K562 (cell line): ENCODE results near the gene STYXL1. TPM values are rescaled to one million over a fixed set of nuclear protein-coding genes. Genes with fewer than 3 reads are reported as not detected.

ENCODE experiments used
- FOXA3 ChIP-seq, 2 experiments: fragments of 450-650 bp in 1 of 2; sonication (generic) in 1 of 2; formaldehyde crosslinking; IDR thresholded peaks in 1 of 2; conservative IDR thresholded peaks in 1 of 2; 2 replicates each; pipeline versions ENCODE4 v1.4.0 to v1.8.0; 2020 to 2022; ENCODE audit warnings: mild to moderate bottlenecking in 2 of 2, missing genetic modification reagents in 1 of 2
- polyA plus RNA-seq, 8 experiments: library from polyadenylated mRNA; depleted of rRNA in 4 of 8; stranded (reverse) in 5 of 8; unstranded in 3 of 8; fragments of >200 nt; fragmentation: Nextera tagmentation in 2 of 8; fragmentation: Illumina TruSeq in 1 of 8; extraction: Ambion mirVana in 2 of 8; extraction: Trizol in 1 of 8; gene quantifications; 2 replicates each; pipeline versions ENCODE4 v1.2.1 to v1.2.3, GENCODE V29; 2011 to 2014; ENCODE audit warnings: inconsistent platforms in 1 of 8, missing spikeins in 1 of 8
- total RNA-seq, 7 experiments: library from RNA; depleted of rRNA in 6 of 7; stranded (reverse); fragments of >200 nt in 6 of 7; fragmentation: Illumina TruSeq in 2 of 7; extraction: Trizol in 2 of 7; gene quantifications; 2 replicates each; pipeline versions ENCODE4 v1.2.1 to v1.2.3, GENCODE V29; 2011 to 2021; ENCODE audit warnings: low replicate concordance in 1 of 7
- TF ChIP-seq, protein P1 (sequence below): fragments of 450-650 bp; IDR thresholded peaks from 2 replicates; pipeline ENCODE4 v1.6.1; 2016; ENCODE audit warnings: mild to moderate bottlenecking
- TF ChIP-seq, protein P2 (sequence below), 2 experiments: fragments of 150-350 bp in 1 of 2; IDR thresholded peaks; 2 replicates each; pipeline ENCODE4 v1.6.1; 2012 to 2016; ENCODE audit warnings: low read depth in 2 of 2, low read length in 2 of 2, mild to moderate bottlenecking in 1 of 2, moderate library complexity in 1 of 2
- TF ChIP-seq, protein P3 (sequence below): fragments of 450-650 bp; IDR thresholded peaks from 2 replicates; pipeline ENCODE4 v1.6.1; 2018; ENCODE audit warnings: mild to moderate bottlenecking, low read depth; ENCODE audit not compliant: partially characterized antibody

STYXL1 gene
- total and polyA plus RNA-seq, 9 of the 15 experiments (the other 6 are each of a cell fraction or from before 2014, with no cell fraction given) = 36.5 to 97.2 (median 49.9) TPM

DNA sequence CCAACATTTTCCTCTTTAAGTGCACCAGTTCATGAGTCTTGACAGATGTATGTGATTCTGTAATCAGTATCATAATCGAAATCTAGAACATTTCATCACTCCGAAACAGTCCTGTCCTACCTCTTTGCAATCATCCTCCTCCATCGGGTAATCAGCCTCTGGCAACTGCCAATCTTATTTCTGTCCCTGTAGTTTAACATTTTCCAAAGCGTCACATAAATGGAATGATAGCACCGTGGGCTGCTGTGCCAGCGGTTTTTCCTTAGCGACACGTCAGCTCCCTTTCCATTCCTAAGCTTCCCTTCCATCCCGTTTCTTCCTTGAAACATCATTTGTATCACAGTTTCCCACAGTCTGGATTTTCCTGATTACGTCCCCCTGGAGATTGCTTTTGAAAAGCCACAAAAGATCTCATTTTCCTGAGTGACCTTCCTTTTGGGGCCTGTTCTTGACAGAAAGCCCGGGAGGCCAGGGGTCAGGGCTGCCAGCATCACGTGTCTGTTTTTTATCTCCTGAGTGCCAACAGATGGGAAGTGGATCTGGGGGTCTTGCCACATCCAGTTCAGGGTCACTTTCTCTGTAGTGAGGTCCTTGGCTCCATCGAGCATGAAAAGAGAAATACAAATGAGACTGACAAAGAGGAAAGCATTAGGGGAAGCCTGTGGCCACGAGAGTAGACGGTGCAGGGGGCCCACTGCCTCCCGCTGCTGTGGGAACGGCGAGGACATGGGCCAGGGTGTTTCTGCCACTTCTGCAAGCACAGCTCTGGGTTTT, 85.0 kb downstream of the STYXL1 start (continued):
- TF ChIP-seq, protein P1, sequence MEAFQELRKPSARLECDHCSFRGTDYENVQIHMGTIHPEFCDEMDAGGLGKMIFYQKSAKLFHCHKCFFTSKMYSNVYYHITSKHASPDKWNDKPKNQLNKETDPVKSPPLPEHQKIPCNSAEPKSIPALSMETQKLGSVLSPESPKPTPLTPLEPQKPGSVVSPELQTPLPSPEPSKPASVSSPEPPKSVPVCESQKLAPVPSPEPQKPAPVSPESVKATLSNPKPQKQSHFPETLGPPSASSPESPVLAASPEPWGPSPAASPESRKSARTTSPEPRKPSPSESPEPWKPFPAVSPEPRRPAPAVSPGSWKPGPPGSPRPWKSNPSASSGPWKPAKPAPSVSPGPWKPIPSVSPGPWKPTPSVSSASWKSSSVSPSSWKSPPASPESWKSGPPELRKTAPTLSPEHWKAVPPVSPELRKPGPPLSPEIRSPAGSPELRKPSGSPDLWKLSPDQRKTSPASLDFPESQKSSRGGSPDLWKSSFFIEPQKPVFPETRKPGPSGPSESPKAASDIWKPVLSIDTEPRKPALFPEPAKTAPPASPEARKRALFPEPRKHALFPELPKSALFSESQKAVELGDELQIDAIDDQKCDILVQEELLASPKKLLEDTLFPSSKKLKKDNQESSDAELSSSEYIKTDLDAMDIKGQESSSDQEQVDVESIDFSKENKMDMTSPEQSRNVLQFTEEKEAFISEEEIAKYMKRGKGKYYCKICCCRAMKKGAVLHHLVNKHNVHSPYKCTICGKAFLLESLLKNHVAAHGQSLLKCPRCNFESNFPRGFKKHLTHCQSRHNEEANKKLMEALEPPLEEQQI = no peak
- TF ChIP-seq FOXA3 (CRISPR knock-in tag; conservative IDR thresholded peaks at IDR 0.05 in 1 of 2, IDR thresholded peaks at IDR 0.05 in 1 of 2) = no peak
- TF ChIP-seq, protein P2, sequence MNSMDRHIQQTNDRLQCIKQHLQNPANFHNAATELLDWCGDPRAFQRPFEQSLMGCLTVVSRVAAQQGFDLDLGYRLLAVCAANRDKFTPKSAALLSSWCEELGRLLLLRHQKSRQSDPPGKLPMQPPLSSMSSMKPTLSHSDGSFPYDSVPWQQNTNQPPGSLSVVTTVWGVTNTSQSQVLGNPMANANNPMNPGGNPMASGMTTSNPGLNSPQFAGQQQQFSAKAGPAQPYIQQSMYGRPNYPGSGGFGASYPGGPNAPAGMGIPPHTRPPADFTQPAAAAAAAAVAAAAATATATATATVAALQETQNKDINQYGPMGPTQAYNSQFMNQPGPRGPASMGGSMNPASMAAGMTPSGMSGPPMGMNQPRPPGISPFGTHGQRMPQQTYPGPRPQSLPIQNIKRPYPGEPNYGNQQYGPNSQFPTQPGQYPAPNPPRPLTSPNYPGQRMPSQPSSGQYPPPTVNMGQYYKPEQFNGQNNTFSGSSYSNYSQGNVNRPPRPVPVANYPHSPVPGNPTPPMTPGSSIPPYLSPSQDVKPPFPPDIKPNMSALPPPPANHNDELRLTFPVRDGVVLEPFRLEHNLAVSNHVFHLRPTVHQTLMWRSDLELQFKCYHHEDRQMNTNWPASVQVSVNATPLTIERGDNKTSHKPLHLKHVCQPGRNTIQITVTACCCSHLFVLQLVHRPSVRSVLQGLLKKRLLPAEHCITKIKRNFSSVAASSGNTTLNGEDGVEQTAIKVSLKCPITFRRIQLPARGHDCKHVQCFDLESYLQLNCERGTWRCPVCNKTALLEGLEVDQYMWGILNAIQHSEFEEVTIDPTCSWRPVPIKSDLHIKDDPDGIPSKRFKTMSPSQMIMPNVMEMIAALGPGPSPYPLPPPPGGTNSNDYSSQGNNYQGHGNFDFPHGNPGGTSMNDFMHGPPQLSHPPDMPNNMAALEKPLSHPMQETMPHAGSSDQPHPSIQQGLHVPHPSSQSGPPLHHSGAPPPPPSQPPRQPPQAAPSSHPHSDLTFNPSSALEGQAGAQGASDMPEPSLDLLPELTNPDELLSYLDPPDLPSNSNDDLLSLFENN (IDR thresholded peaks at IDR 0.05; ENCODE audit: low read depth in 2 of 2, low read length in 2 of 2) = no peak
- TF ChIP-seq, protein P3, sequence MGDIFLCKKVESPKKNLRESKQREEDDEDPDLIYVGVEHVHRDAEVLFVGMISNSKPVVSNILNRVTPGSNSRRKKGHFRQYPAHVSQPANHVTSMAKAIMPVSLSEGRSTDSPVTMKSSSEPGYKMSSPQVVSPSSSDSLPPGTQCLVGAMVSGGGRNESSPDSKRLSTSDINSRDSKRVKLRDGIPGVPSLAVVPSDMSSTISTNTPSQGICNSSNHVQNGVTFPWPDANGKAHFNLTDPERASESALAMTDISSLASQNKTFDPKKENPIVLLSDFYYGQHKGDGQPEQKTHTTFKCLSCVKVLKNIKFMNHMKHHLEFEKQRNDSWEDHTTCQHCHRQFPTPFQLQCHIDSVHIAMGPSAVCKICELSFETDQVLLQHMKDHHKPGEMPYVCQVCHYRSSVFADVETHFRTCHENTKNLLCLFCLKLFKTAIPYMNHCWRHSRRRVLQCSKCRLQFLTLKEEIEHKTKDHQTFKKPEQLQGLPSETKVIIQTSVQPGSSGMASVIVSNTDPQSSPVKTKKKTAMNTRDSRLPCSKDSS = no peak
